Pancreas (tissue), 10 donors: ENCODE measurements around the gene FBXW2. TPM values are rescaled to one million over a fixed set of nuclear protein-coding genes. Genes with fewer than 3 reads are reported as not detected.

Experiments used
- ATAC-seq, 4 donors: fragments of 200-7000 bp; cut with Tn5 transposase; one replicate each; pipeline versions ENCODE4 v1.8.0 to v1.9.1; 2020; ENCODE audit warnings: mild to moderate bottlenecking in 4 of 4, moderate library complexity in 4 of 4
- DNase-seq, 6 donors: peaks; one replicate each; pipeline ENCODE4 v3.0.0-alpha.2; 2020
- FAIRE-seq: peaks from 2 replicates; lab custom pipeline; 2012; peaks lifted over from hg19 to GRCh38; lab: Jason Lieb, UNC
- H3K27ac ChIP-seq, 4 donors: fragments of 200-600 bp; sonication (generic); 1 replicate in 3 of 4; 2 replicates in 1 of 4; pipeline versions ENCODE4 v1.5.0 to v1.8.0; 2020
- H3K27me3 ChIP-seq, 4 donors: fragments of 200-600 bp; one replicate each; pipeline ENCODE4 v1.8.0; 2021
- H3K36me3 ChIP-seq, 3 donors: fragments of 200-600 bp; sonication (generic) in 1 of 3; one replicate each; pipeline versions ENCODE4 v1.5.0 to v1.8.0; 2020 to 2021
- H3K4me1 ChIP-seq, 3 donors: fragments of 200-600 bp; one replicate each; pipeline ENCODE4 v1.8.0; 2021
- H3K4me3 ChIP-seq, 4 donors: fragments of 200-600 bp; sonication (generic) in 2 of 4; one replicate each; pipeline versions ENCODE4 v1.5.0 to v1.8.0; 2020 to 2021
- H3K9me3 ChIP-seq, 4 donors: fragments of 200-600 bp; one replicate each; pipeline ENCODE4 v1.8.0; 2021
- CTCF ChIP-seq, 4 donors: fragments of 200-600 bp; sonication (generic) in 3 of 4; IDR thresholded peaks; one replicate each; pipeline versions ENCODE4 v1.5.0 to v1.8.0; 2021; ENCODE audit warnings: antibody characterized with exemption in 4 of 4
- WGBS, 2 donors: extraction: QIAGEN DNeasy Blood & Tissue Kit; methylation state at CpG; one replicate each; pipeline ENCODE4 v1.1.7; 2013; 5-methylcytosine and 5-hydroxymethylcytosine counted together
- intact Hi-C, 3 donors: fragments of 100-400 bp; cut with DNase I; formaldehyde crosslinking; loops; one replicate each; pipeline versions ENCODE4 v1.11.1 to v1.14.2; 2022
- polyA plus RNA-seq, 2 donors: library from polyadenylated mRNA; stranded (reverse); fragments of 200-250 nt; gene quantifications; one replicate each; pipeline ENCODE4 v1.2.3, GENCODE V29; 2013
- total RNA-seq, 6 donors: library from RNA; stranded (reverse); fragmentation: NEBNext Ultra II Directional in 4 of 6; extraction: Animal tissue kit (Norgen Biotek cat#: 25700) in 4 of 6; gene quantifications; one replicate each; pipeline versions ENCODE4 v1.2.1 to v1.2.4, GENCODE V29; 2021 to 2023
- donor health status: healthy with polysubstance abuse.
- donor health status: DM: no; HTN: no; CAD: no; lungs with moderate emphysema.
- donor health status: DM: no; HTN: no; CAD: no.
- donor health status: control.
- donor health status: control.
- donor health status: Bipolar disorder and iron deficiency.
- donor health status: DM: yes; HTN: yes; CAD: no.
- donor health status: DM: no; HTN: no; CAD: no.
- donor health status: DM: no; HTN: no; CAD: no.
- donor health status: DM: yes; HTN: yes; CAD: no.

Gene FBXW2
- total and polyA plus RNA-seq, 8 donors = 6.4 to 35.5 (median 21.5) TPM

GRCh38 chr9:120829650-120830049 lies 36.4 kb upstream of the FBXW2 start:
- FAIRE-seq = no peak
- H3K36me3 ChIP-seq = peaks cover 0 to 48% (median 0%) of the 10 kb centered on the region in 3 donors
- no peak for TF ChIP-seq CTCF (IDR thresholded peaks at IDR 0.05)

GRCh38 chr9:120820095-120820494 lies 26.9 kb upstream of the FBXW2 start:
- ATAC-seq = no peak
- intact Hi-C loops = no loop called here
- Histone ChIP-seq H3K4me3 (no peak overlapping the region), H3K27me3 (no peaks in the 10 kb centered on the region), H3K27ac (no peak overlapping the region), H3K9me3 (no peaks in the 10 kb centered on the region), H3K36me3 (peaks cover 0 to 32% (median 4%) of the 10 kb centered on the region in 3 donors), H3K4me1 (peaks cover 0 to 7% (median 0%) of the 10 kb centered on the region in 3 donors)
- no peak for TF ChIP-seq CTCF (IDR thresholded peaks at IDR 0.05)
- 42 to 51% methylated on average over 4 of the region's 4 CpGs for WGBS, 2 donors
- no peak for FAIRE-seq
- no peak for DNase-seq

More at GRCh38 chr9:120829650-120830049, 36.4 kb upstream of the FBXW2 start:
- 75 to 89% methylated on average over 1 of the region's 1 CpG for WGBS, 2 donors
- DNase-seq (no peak), ATAC-seq (no peak)
- Histone ChIP-seq H3K4me1 (no peaks in the 10 kb centered on the region), H3K27ac (no peak overlapping the region), H3K4me3 (no peak overlapping the region), H3K9me3 (no peaks in the 10 kb centered on the region), H3K27me3 (no peaks in the 10 kb centered on the region)
- intact Hi-C loops = no loop called here

GRCh38 chr9:120818595-120818994 lies 25.4 kb upstream of the FBXW2 start:
- H3K4me1 ChIP-seq = peaks cover 0 to 7% (median 0%) of the 10 kb centered on the region in 3 donors
- H3K9me3 ChIP-seq = no peaks in the 10 kb centered on the region
- TF ChIP-seq CTCF (IDR thresholded peaks at IDR 0.05) = no peak
- FAIRE-seq (no peak), ATAC-seq (no peak), DNase-seq (no peak)
- H3K27me3 ChIP-seq = no peaks in the 10 kb centered on the region
- 93 to 95% methylated on average over 1 of the region's 1 CpG for WGBS, 2 donors
- H3K4me3 ChIP-seq = no peak overlapping the region
- intact Hi-C loops = no loop called here
- peaks cover 0 to 28% (median 4%) of the 10 kb centered on the region in 3 donors for H3K36me3 ChIP-seq
- no peak overlapping the region for H3K27ac ChIP-seq

GRCh38 chr9:120815075-120815474 lies 21.9 kb upstream of the FBXW2 start:
- Histone ChIP-seq H3K27ac (no peak overlapping the region), H3K9me3 (no peaks in the 10 kb centered on the region), H3K36me3 (peaks cover 0 to 16% (median 0%) of the 10 kb centered on the region in 3 donors), H3K4me1 (peaks cover 0 to 2% (median 0%) of the 10 kb centered on the region in 3 donors), H3K4me3 (no peak overlapping the region), H3K27me3 (no peaks in the 10 kb centered on the region)
- no peak for DNase-seq
- FAIRE-seq = no peak
- intact Hi-C loops = no loop called here
- ATAC-seq = no peak
- no peak for TF ChIP-seq CTCF (IDR thresholded peaks at IDR 0.05)
- WGBS, 2 donors = 96 to 97% methylated on average over 4 of the region's 4 CpGs

GRCh38 chr9:120808931-120809330 lies 15.7 kb upstream of the FBXW2 start:
- Histone ChIP-seq H3K36me3 (no peaks in the 10 kb centered on the region), H3K9me3 (no peaks in the 10 kb centered on the region), H3K27ac (no peak overlapping the region), H3K4me3 (no peak overlapping the region), H3K27me3 (no peaks in the 10 kb centered on the region), H3K4me1 (no peaks in the 10 kb centered on the region)
- no peak for TF ChIP-seq CTCF (IDR thresholded peaks at IDR 0.05)
- DNase-seq (no peak), ATAC-seq (no peak), FAIRE-seq (no peak)
- intact Hi-C loops = no loop called here
